ENCODE results near the gene P2RX6. TPM values are rescaled to one million over a fixed set of nuclear protein-coding genes. Genes with fewer than 3 reads are reported as not detected.

P2RX6 gene
- total RNA-seq: under 0.01 and 0.22 TPM in 2 replicates

GRCh38 chr22:21014726-21015465 lies at the start of gene P2RX6:
Gene P2RX6 (plus strand): TSS chr22:21015165. CDS start chr22:21015175, 10 bp downstream.

GRCh38 chr22:20966883-20967696 lies 47.9 kb upstream of the P2RX6 start, which contains the start of gene AIFM3:
Gene AIFM3 (plus strand): TSS chr22:20967255. CDS start chr22:20967945, 690 bp downstream.

GRCh38 chr22:20981787-20982562 lies 33.0 kb upstream of the P2RX6 start, which contains the start of gene LZTR1:
Gene LZTR1 (plus strand): TSS chr22:20982297. CDS start chr22:20982372, 75 bp downstream.

GRCh38 chr22:21001601-21002325 lies 13.2 kb upstream of the P2RX6 start, which contains the start of gene THAP7:
Gene THAP7 (minus strand): TSS chr22:21002118. CDS start chr22:21001911, 207 bp downstream.

GRCh38 chr22:21032037-21032867 lies 17.3 kb downstream of the P2RX6 start, which contains the start of gene SLC7A4:
Gene SLC7A4 (minus strand): TSS chr22:21032561. CDS start chr22:21031812, 749 bp downstream.

GRCh38 chr22:21045585-21046294 lies 30.8 kb downstream of the P2RX6 start, which contains the start of gene LRRC74B:
Gene LRRC74B (plus strand): TSS chr22:21045946. CDS start chr22:21045987, 41 bp downstream.

Small RNA genes lying within 50 kb of the gene (small RNA-seq; reads per million reads assigned to genes)
- not detected for gene MIR649

Other genes starting within 250 kb of the P2RX6 start
- gene SERPIND1, start 241.1 kb upstream of the P2RX6 start, total RNA-seq: 1.5 and 2.3 TPM in 2 replicates
- 44.1 and 49.8 TPM in 2 replicates for gene PI4KA, start 156.4 kb upstream of the P2RX6 start, total RNA-seq
- 14.2 and 16.1 TPM in 2 replicates for gene SNAP29, start 156.2 kb upstream of the P2RX6 start, total RNA-seq
- gene CRKL, start 97.8 kb upstream of the P2RX6 start, total RNA-seq: 63.7 and 64.0 TPM in 2 replicates
- not detected in 2 replicates for gene AIFM3, start 47.9 kb upstream of the P2RX6 start, total RNA-seq
- 43.8 and 49.4 TPM in 2 replicates for gene LZTR1, start 32.9 kb upstream of the P2RX6 start, total RNA-seq
- gene THAP7, start 13.0 kb upstream of the P2RX6 start, total RNA-seq: 13.6 and 14.4 TPM in 2 replicates
- gene SLC7A4, start 17.4 kb downstream of the P2RX6 start, total RNA-seq: not detected in 2 replicates
- gene LRRC74B, start 30.8 kb downstream of the P2RX6 start, total RNA-seq: not detected in 2 replicates